Ovary (tissue), 9 donors: ENCODE measurements around the gene NRROS. TPM values are rescaled to one million over a fixed set of nuclear protein-coding genes. Genes with fewer than 3 reads are reported as not detected.

Experiments
- DNase-seq, 5 donors: peaks; one replicate each; pipeline ENCODE4 v3.0.0-alpha.2; 2019 to 2020
- H3K27ac ChIP-seq, 2 donors: fragments of 200-600 bp; one replicate each; pipeline versions ENCODE4 v1.5.1 to v1.8.0; 2019 to 2022
- H3K27me3 ChIP-seq: fragments of 200-600 bp; one replicate; pipeline ENCODE4 v1.8.0; 2022
- H3K36me3 ChIP-seq: fragments of 200-600 bp; sonication (generic); one replicate; pipeline ENCODE4 v1.5.1; 2019
- H3K4me1 ChIP-seq: one replicate; pipeline ENCODE4 v1.8.1; 2013; ENCODE audit warnings: mild to moderate bottlenecking, moderate library complexity; ENCODE audit not compliant: insufficient read depth
- H3K4me3 ChIP-seq: fragments of 200-600 bp; sonication (generic); one replicate; pipeline ENCODE4 v1.5.1; 2017
- H3K9me3 ChIP-seq, 2 donors: fragments of 200-600 bp in 1 of 2; sonication (generic) in 1 of 2; one replicate each; pipeline versions ENCODE4 v1.5.1 to v1.8.1; 2013 to 2019; ENCODE audit warnings: mild to moderate bottlenecking in 1 of 2, moderate library complexity in 1 of 2
- CTCF ChIP-seq, 3 donors: fragments of 450-650 bp in 2 of 3; fragments of 200-600 bp in 1 of 3; IDR thresholded peaks; one replicate each; pipeline versions ENCODE4 v1.5.1 to v1.8.0; 2016 to 2022; ENCODE audit warnings: antibody characterized with exemption in 3 of 3, mild to moderate bottlenecking in 1 of 3
- EP300 ChIP-seq: sonication (generic); formaldehyde crosslinking; IDR thresholded peaks from one replicate; pipeline ENCODE4 v1.6.1; 2017; ENCODE audit warnings: antibody characterized with exemption
- POLR2A ChIP-seq: fragments of 450-650 bp; IDR thresholded peaks from one replicate; pipeline ENCODE4 v1.6.1; 2017; ENCODE audit warnings: antibody characterized with exemption, mild to moderate bottlenecking, moderate library complexity
- WGBS, 3 donors: extraction: QIAGEN DNeasy Blood & Tissue Kit in 1 of 3; methylation state at CpG; one replicate each; pipeline versions ENCODE4 v1.1.5 to v1.1.7; 2013 to 2017; 5-methylcytosine and 5-hydroxymethylcytosine counted together
- intact Hi-C, 4 donors: fragments of 100-400 bp; cut with DNase I; formaldehyde crosslinking; loops; one replicate each; pipeline versions ENCODE4 v1.11.0 to v1.15.1; 2022 to 2023
- polyA plus RNA-seq, 2 donors: library from polyadenylated mRNA; stranded (reverse); fragments of 200-250 nt in 1 of 2; fragments of 350-450 nt in 1 of 2; fragmentation: Illumina TruSeq in 1 of 2; extraction: RNeasy Lipid Tissue Mini Kit (QIAGEN cat#74804) in 1 of 2; gene quantifications; one replicate each; pipeline ENCODE4 v1.2.3, GENCODE V29; 2013 to 2014
- total RNA-seq, 7 donors: library from RNA; depleted of rRNA in 2 of 7; stranded (reverse); fragments of >200 nt in 2 of 7; fragmentation: NEBNext Ultra II Directional in 3 of 7; extraction: Animal tissue kit (Norgen Biotek cat#: 25700) in 3 of 7; gene quantifications; one replicate each; pipeline versions ENCODE4 v1.1.0 to v1.2.4, GENCODE V29; 2016 to 2023
- donor health status: DM: no; HTN: no; CAD: no; lungs with moderate emphysema.
- donor health status: DM: no; HTN: no; CAD: no.
- donor health status: Bipolar disorder and iron deficiency.
- donor health status: DM: yes; HTN: yes; CAD: no.
- donor health status: DM: no; HTN: no; CAD: no.
- donor health status: DM: yes; HTN: yes; CAD: no.

NRROS gene
- total and polyA plus RNA-seq, 9 donors, result 0.80 to 6.3 (median 3.2) TPM

GRCh38 chr3:196621611-196622010 lies 17.9 kb upstream of the NRROS start:
- no peak for TF ChIP-seq EP300
- Histone ChIP-seq H3K36me3 (no peaks in the 10 kb centered on the region), H3K4me3 (no peak overlapping the region), H3K27ac (no peak overlapping the region), H3K9me3 (no peaks in the 10 kb centered on the region), H3K27me3 (no peaks in the 10 kb centered on the region), H3K4me1 (no peaks in the 10 kb centered on the region)
- WGBS, 3 donors, result 81 to 85% (median 85%) methylated on average over 10 of the region's 10 CpGs
- DNase-seq, result no peak
- intact Hi-C loops, result no loop called here

- TF ChIP-seq CTCF (IDR thresholded peaks at IDR 0.05) (no peak), POLR2A (no peak), EP300 (no peak)
- no peak overlapping the region for H3K27ac ChIP-seq
- H3K36me3 ChIP-seq, result no peaks in the 10 kb centered on the region
These were observed 15.3 kb upstream of the NRROS start for GRCh38 chr3:196624067-196624790.

GRCh38 chr3:196624907-196625306 lies 14.6 kb upstream of the NRROS start:
- no peaks in the 10 kb centered on the region for H3K4me1 ChIP-seq
- no peak for DNase-seq
- intact Hi-C loops, result no loop called here
- no peak for TF ChIP-seq CTCF (IDR thresholded peaks at IDR 0.05)
- TF ChIP-seq EP300, result no peak
- no peak for TF ChIP-seq POLR2A
- H3K9me3 ChIP-seq, result no peaks in the 10 kb centered on the region
- H3K4me3 ChIP-seq, result no peak overlapping the region
- H3K36me3 ChIP-seq, result no peaks in the 10 kb centered on the region
- no peaks in the 10 kb centered on the region for H3K27me3 ChIP-seq
- whole genome bisulfite sequencing, 3 donors, result 92 to 96% (median 95%) methylated on average over 16 of the region's 16 CpGs
- no peak overlapping the region for H3K27ac ChIP-seq

More at GRCh38 chr3:196624067-196624790, 15.3 kb upstream of the NRROS start:
- 72 to 78% (median 75%) methylated on average over 12 of the region's 12 CpGs for WGBS, 3 donors
- Histone ChIP-seq H3K4me3 (no peak overlapping the region), H3K9me3 (no peaks in the 10 kb centered on the region), H3K27me3 (no peaks in the 10 kb centered on the region), H3K4me1 (no peaks in the 10 kb centered on the region)
- no peak for DNase-seq
- intact Hi-C loops, result no loop called here

- no peak for TF ChIP-seq EP300
- TF ChIP-seq CTCF (IDR thresholded peaks at IDR 0.05), result no peak
- TF ChIP-seq POLR2A, result no peak
- H3K4me1 ChIP-seq, result no peaks in the 10 kb centered on the region
- no peaks in the 10 kb centered on the region for H3K9me3 ChIP-seq
- no peaks in the 10 kb centered on the region for H3K27me3 ChIP-seq
- H3K4me3 ChIP-seq, result no peak overlapping the region
- intact Hi-C loops, result no loop called here
- no peaks in the 10 kb centered on the region for H3K36me3 ChIP-seq
- WGBS, 3 donors, result 78 to 88% (median 85%) methylated on average over 6 of the region's 6 CpGs
- DNase-seq, result no peak
- H3K27ac ChIP-seq, result no peak overlapping the region
These were observed 14.2 kb upstream of the NRROS start for GRCh38 chr3:196625331-196625730.

GRCh38 chr3:196627918-196628231 lies 11.6 kb upstream of the NRROS start:
- Histone ChIP-seq H3K27me3 (no peaks in the 10 kb centered on the region), H3K9me3 (no peaks in the 10 kb centered on the region), H3K4me1 (peaks cover 3% of the 10 kb centered on the region), H3K27ac (no peak overlapping the region), H3K4me3 (no peak overlapping the region), H3K36me3 (no peaks in the 10 kb centered on the region)
- no peak for TF ChIP-seq CTCF (IDR thresholded peaks at IDR 0.05)
- no peak for TF ChIP-seq EP300
- no peak for TF ChIP-seq POLR2A
- WGBS, 3 donors, result 86 to 90% (median 90%) methylated on average over 8 of the region's 8 CpGs
- no peak for DNase-seq
- intact Hi-C loops, result no loop called here
